K562 (cell line): ENCODE results near the gene SCIN. TPM values are rescaled to one million over a fixed set of nuclear protein-coding genes. Genes with fewer than 3 reads are reported as not detected.

ENCODE experiments used
- ASH1L ChIP-seq: fragments of 450-650 bp; IDR thresholded peaks from 2 replicates; pipeline ENCODE4 v1.6.1; 2018; ENCODE audit warnings: borderline replicate concordance, mild to moderate bottlenecking, low read depth; ENCODE audit not compliant: partially characterized antibody
- CHD4 ChIP-seq: fragments of 200-600 bp; sonication (generic); IDR thresholded peaks from 3 replicates; pipeline ENCODE4 v1.6.1; 2012; ENCODE audit warnings: low read depth, mild to moderate bottlenecking, mixed read lengths, low read length, inconsistent platforms; ENCODE audit not compliant: insufficient read depth, insufficient replicate concordance, poor library complexity, severe bottlenecking
- CREB1 ChIP-seq, 2 experiments: sonication (generic) in 1 of 2; formaldehyde crosslinking in 1 of 2; IDR thresholded peaks; 2 replicates each; pipeline versions ENCODE4 v1.6.1 to v1.8.0; 2012 to 2022; ENCODE audit warnings: inconsistent platforms in 1 of 2, mild to moderate bottlenecking in 1 of 2, missing genetic modification reagents in 1 of 2, moderate library complexity in 1 of 2
- ELF4 ChIP-seq: fragments of 450-650 bp; formaldehyde crosslinking; IDR thresholded peaks from 2 replicates; pipeline ENCODE4 v1.4.0; 2022; ENCODE audit warnings: missing genetic modification characterization
- KLF1 ChIP-seq: fragments of 450-650 bp; IDR thresholded peaks from 2 replicates; pipeline ENCODE4 v1.6.1; 2016; ENCODE audit warnings: missing genetic modification characterization, missing compliant biosample characterization
- NCOA4 ChIP-seq: fragments of 450-650 bp; IDR thresholded peaks from 2 replicates; pipeline ENCODE4 v1.6.1; 2018; ENCODE audit warnings: mild to moderate bottlenecking; ENCODE audit not compliant: partially characterized antibody
- NR2C1 ChIP-seq, 2 experiments: fragments of 450-650 bp; IDR thresholded peaks; 2 replicates each; pipeline ENCODE4 v1.6.1; 2017; ENCODE audit warnings: mild to moderate bottlenecking in 2 of 2, antibody characterized with exemption in 1 of 2, inconsistent platforms in 1 of 2, missing compliant biosample characterization in 1 of 2, missing genetic modification characterization in 1 of 2
- PRDM10 ChIP-seq: fragments of 450-650 bp; IDR thresholded peaks from 2 replicates; pipeline ENCODE4 v1.6.1; 2018; ENCODE audit not compliant: partially characterized antibody
- PYGO2 ChIP-seq: fragments of 450-650 bp; IDR thresholded peaks from 2 replicates; pipeline ENCODE4 v1.6.1; 2016; ENCODE audit warnings: mild to moderate bottlenecking, missing genetic modification characterization, moderate library complexity, missing compliant biosample characterization
- RCOR1 ChIP-seq, 2 experiments: IDR thresholded peaks; 2 replicates each; pipeline ENCODE4 v1.6.1; 2012; ENCODE audit warnings: low read depth in 2 of 2, low read length in 2 of 2, borderline replicate concordance in 1 of 2, improper control_type of control experiment in 1 of 2
- RHOXF2B ChIP-seq: fragments of 250-450 bp; sonication (Bioruptor Pico); conservative IDR thresholded peaks from 2 replicates; pipeline ENCODE4 v1.5.1; 2021
- SAP30 ChIP-seq: fragments of 200-600 bp; sonication (generic); IDR thresholded peaks from 2 replicates; pipeline ENCODE4 v1.6.1; 2012; ENCODE audit warnings: borderline replicate concordance, low read depth, mild to moderate bottlenecking, moderate library complexity, low read length, control low read depth, inconsistent platforms; ENCODE audit not compliant: insufficient read depth, poor library complexity, severe bottlenecking
- SIN3A ChIP-seq, 2 experiments: fragments of 150-350 bp in 1 of 2; IDR thresholded peaks; 2 replicates each; pipeline ENCODE4 v1.6.1; 2011 to 2016; ENCODE audit warnings: borderline replicate concordance in 2 of 2, low read depth in 2 of 2, low read length in 2 of 2, mild to moderate bottlenecking in 2 of 2, moderate library complexity in 2 of 2; ENCODE audit not compliant: control insufficient read depth in 1 of 2
- SMAD2 ChIP-seq: fragments of 150-350 bp; IDR thresholded peaks from 2 replicates; pipeline ENCODE4 v1.6.1; 2014; ENCODE audit warnings: low read depth, mild to moderate bottlenecking, low read length
- SPI1 ChIP-seq: IDR thresholded peaks from 2 replicates; pipeline ENCODE4 v1.6.1; 2011; ENCODE audit warnings: low read depth, low read length, control low read depth, borderline replicate concordance
- U2AF1 ChIP-seq: fragments of 200-400 bp; formaldehyde crosslinking; optimal IDR thresholded peaks from 2 replicates; pipeline ENCODE3; 2017; ENCODE audit warnings: mild to moderate bottlenecking, low read depth, low read length, moderate library complexity
- ZBTB2 ChIP-seq: fragments of 450-650 bp; IDR thresholded peaks from 2 replicates; pipeline ENCODE4 v1.6.1; 2016; ENCODE audit warnings: antibody characterized with exemption
- ZNF3 ChIP-seq: fragments of 250-450 bp; sonication (Bioruptor Pico); IDR thresholded peaks from 2 replicates; pipeline ENCODE4 v1.5.0; 2021; ENCODE audit warnings: mild to moderate bottlenecking, moderate library complexity
- ZNF41 ChIP-seq: fragments of 250-450 bp; sonication (Bioruptor Pico); conservative IDR thresholded peaks from 2 replicates; pipeline ENCODE4 v1.4.0; 2020; ENCODE audit warnings: mild to moderate bottlenecking
- ZNF561 ChIP-seq: fragments of 450-650 bp; formaldehyde crosslinking; conservative IDR thresholded peaks from 2 replicates; pipeline ENCODE4 v1.4.0; 2020; ENCODE audit warnings: mild to moderate bottlenecking, moderate library complexity
- polyA plus RNA-seq, 8 experiments: library from polyadenylated mRNA; depleted of rRNA in 4 of 8; stranded (reverse) in 5 of 8; unstranded in 3 of 8; fragments of >200 nt; fragmentation: Nextera tagmentation in 2 of 8; fragmentation: Illumina TruSeq in 1 of 8; extraction: Ambion mirVana in 2 of 8; extraction: Trizol in 1 of 8; gene quantifications; 2 replicates each; pipeline versions ENCODE4 v1.2.1 to v1.2.3, GENCODE V29; 2011 to 2014; ENCODE audit warnings: inconsistent platforms in 1 of 8, missing spikeins in 1 of 8
- total RNA-seq, 7 experiments: library from RNA; depleted of rRNA in 6 of 7; stranded (reverse); fragments of >200 nt in 6 of 7; fragmentation: Illumina TruSeq in 2 of 7; extraction: Trizol in 2 of 7; gene quantifications; 2 replicates each; pipeline versions ENCODE4 v1.2.1 to v1.2.3, GENCODE V29; 2011 to 2021; ENCODE audit warnings: low replicate concordance in 1 of 7
- TF ChIP-seq, protein P1 (sequence below): sonication (generic); formaldehyde crosslinking; IDR thresholded peaks from 2 replicates; pipeline ENCODE4 v1.8.0; 2023; ENCODE audit warnings: mild to moderate bottlenecking, missing genetic modification reagents

Gene SCIN
- total and polyA plus RNA-seq, 9 of the 15 experiments (the other 6 are each of a cell fraction or from before 2014, with no cell fraction given): 0.67 to 18.2 (median 10.6) TPM

DNA sequence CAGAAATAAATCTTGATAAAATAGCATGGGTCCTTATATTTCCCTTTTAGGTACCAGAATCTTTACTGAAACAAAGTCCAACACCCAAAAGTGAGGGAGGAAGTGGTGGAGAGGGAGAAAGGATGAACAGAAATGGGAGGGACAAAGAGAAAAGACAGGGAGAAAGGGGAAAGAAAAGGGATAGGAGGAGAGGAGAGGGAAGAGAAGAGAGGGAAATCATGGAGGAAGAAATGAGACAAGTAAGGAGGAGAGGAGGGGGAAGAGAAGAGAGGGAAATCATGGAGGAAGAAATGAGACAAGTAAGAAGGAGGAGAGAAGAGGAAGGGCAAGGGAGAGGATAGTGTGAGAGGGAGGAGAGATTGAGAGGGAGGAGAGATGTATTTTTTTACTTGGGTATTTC lies 66.8 kb downstream of the SCIN start (continued):
- no peak for TF ChIP-seq PRDM10
- TF ChIP-seq CREB1 (IDR thresholded peaks at IDR 0.05): no peak
- no peak for TF ChIP-seq CREB1 (CRISPR knock-in tag; IDR thresholded peaks at IDR 0.05)
- peak; percentile 61; the same call in 1 of the 2 replicates for TF ChIP-seq ELF4 (CRISPR knock-in tag)
- TF ChIP-seq RCOR1 (IDR thresholded peaks at IDR 0.05; ENCODE audit: borderline replicate concordance in 1 of 2, low read depth in 2 of 2, low read length in 2 of 2): no peak
- TF ChIP-seq CHD4: no peak
- 0 out of 2 replicates have a peak, but pooled peaks have one; percentile 14 for TF ChIP-seq NR2C1 (IDR thresholded peaks at IDR 0.05)
- TF ChIP-seq NR2C1 (tag; IDR thresholded peaks at IDR 0.05): no peak
- TF ChIP-seq ZNF561 (CRISPR knock-in tag): no peak
- no peak for TF ChIP-seq ZNF41
- no peak for TF ChIP-seq SIN3A (IDR thresholded peaks at IDR 0.05; ENCODE audit: borderline replicate concordance in 2 of 2, control insufficient read depth in 1 of 2, low read depth in 2 of 2, low read length in 2 of 2)
- TF ChIP-seq SMAD2: no peak
- TF ChIP-seq ZBTB2: 0 out of 2 replicates have a peak, but pooled peaks have one; percentile 29
- 0 out of 2 replicates have a peak, but pooled peaks have one; percentile 1 for TF ChIP-seq SPI1
- TF ChIP-seq KLF1 (tag): no peak
- TF ChIP-seq RHOXF2B (CRISPR knock-in tag): no peak
- no peak for TF ChIP-seq ZNF3 (CRISPR knock-in tag)
- TF ChIP-seq ASH1L: no peak
- TF ChIP-seq U2AF1: no peak
- no peak for TF ChIP-seq PYGO2 (tag)
- no peak for TF ChIP-seq SAP30
- TF ChIP-seq, protein P1, sequence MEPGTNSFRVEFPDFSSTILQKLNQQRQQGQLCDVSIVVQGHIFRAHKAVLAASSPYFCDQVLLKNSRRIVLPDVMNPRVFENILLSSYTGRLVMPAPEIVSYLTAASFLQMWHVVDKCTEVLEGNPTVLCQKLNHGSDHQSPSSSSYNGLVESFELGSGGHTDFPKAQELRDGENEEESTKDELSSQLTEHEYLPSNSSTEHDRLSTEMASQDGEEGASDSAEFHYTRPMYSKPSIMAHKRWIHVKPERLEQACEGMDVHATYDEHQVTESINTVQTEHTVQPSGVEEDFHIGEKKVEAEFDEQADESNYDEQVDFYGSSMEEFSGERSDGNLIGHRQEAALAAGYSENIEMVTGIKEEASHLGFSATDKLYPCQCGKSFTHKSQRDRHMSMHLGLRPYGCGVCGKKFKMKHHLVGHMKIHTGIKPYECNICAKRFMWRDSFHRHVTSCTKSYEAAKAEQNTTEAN (CRISPR knock-in tag): no peak
- TF ChIP-seq NCOA4: no peak
